NCI-H187 (cell line): ENCODE results near the gene SH2D7.

ENCODE experiments used
- DNase-seq, 2 experiments: peaks; one replicate each; lab custom pipeline; 2025; lab: John Stamatoyannopoulos, UW

The SH2D7 gene

GRCh38 chr15:78079298-78080087 lies 12.9 kb upstream of the SH2D7 start:
- no peak for DNase-seq

- no peak for DNase-seq
These were observed 12.3 kb upstream of the SH2D7 start for GRCh38 chr15:78080088-78080460.

DNA sequence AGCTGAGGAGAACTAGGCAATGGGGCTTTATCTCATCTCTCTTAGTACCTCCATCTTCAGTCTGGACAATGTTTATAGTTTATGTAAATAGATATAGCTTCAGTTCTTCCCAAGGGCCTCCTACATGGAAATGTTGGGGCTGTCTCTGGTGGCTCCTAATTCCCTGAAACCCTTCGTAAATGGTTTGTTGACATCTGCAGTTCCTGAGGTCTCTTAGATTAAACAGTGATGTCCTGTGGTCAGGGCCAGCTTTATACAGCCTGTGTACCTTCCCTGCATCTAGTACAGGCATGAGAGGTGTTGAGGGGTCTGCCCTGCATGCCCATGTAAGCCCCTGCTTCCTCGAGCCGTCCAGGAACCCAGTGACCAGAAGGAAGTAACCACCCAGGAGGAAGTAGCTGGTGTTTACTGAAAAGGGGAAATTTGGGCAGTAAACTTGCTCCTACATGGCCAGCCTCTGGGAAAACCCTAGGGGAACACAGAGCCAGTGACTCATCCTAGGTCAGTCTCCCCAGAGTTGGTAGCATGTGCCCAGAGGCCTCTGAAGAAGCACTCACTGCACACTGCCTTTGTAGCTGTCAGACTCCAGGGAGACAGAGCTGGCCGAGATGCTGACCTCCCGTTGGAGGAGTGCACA lies 10.1 kb upstream of the SH2D7 start:
- DNase-seq = no peak

DNA sequence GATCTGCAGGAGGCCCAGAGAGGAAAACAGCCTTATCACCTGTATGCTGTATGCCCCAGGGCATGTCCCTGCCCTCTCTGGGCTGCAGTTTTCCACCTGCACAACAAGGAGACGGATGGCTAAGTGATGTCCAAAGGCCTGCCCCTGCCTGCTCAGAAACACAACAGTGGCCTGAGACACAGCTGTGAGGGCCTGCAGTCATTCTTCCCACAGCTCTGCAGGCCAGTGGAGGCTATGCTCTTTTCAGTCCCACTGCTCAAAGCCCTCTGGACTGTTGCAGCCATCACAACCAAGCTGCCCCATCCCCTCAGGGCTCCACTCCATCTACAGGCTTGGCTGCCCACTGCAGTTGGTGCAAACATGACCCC lies 9.6 kb upstream of the SH2D7 start:
- no peak for DNase-seq

DNA sequence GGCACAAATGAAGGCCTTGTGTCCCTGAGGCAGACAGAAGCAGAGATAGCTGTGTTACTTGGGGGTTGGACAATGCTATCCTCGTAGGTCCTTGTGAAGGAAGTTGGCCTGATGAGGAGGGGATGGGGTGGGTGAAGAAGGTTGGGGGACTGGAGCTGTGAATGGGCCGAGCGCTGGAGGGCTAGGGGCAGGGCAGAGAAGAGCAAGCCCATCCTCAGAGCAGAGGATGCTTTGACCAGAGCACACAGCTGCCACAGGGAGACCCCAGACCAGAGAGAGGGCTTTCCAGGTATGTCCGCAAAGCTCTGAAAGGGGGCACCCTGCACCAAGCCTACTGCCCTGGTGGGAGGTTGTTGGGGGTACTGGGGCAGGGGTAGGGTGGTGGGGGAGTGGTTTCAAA lies 9.2 kb upstream of the SH2D7 start:
- DNase-seq = no peak

- DNase-seq = no peak
These were observed 8.5 kb upstream of the SH2D7 start for GRCh38 chr15:78083687-78084448.

DNA sequence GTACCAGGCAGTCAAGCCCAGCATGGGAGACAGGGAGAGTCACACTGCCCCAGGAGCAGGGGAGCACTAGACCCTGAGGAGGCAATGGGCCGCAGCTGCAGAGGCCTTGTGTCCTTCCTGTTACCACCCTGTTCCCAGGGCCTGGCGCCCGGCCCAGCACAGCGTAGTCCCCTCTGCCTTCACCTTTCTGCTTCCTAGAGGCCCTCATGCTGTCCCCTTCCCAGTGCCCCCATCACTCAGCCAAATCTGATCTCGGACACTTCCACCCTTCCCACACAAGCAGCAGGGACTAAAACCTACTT lies 8.0 kb upstream of the SH2D7 start:
- no peak for DNase-seq

DNA sequence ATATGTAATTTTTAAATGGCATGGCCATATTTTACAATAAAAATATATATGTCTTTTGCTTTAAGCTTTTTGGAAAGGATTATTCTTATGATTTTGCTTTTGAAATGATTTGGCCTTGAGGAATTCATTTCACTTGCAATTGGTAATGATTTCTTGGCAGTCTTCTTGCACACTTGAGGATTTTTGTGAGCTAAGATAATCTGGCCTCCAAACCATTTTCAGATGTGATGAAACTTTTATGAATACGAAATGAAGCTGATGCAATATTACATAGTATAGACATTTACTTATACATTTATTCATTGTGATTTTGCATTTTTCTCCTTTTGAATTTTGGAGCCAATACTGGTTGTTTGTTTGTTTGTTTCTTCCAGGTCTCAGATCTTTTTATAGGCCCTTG lies 6.4 kb upstream of the SH2D7 start:
- DNase-seq = no peak

DNA sequence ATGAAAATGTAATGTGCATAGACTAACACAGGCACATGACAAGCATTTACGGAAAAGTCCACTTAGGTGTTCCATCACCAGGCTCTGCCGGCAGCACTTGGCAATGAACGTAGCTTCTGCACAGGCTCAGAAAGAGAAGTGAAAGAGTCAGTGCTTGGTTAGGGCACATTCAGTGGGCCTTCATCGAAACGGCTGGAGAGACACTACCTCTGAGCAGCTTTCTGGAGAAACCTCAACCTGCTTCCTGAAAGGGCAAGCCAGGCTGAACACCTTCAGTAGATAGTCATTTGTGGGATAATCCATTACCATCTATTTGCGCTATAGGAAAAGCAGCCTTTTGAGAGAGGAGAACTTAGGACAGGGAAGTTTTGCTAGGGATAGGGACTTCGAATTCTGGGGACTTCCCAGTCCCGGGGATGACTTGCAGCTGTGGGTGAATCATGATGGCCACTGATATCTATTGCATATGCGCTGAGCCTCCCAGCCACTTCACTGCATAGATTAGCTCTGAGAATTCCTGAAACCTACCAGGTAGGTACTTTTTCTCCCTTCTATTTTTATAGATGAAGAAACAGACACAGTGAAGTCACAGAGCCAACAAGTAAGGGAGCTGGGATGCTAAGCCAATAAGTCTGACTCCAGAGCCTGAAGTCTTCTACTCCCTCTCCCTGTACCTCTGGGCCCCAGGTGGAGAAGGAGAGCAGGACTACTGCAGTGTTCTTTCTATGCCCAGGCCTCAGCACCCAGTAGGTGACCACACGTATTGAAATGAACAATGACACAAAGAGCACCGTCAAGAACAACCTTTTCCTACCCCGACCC lies 4.2 kb upstream of the SH2D7 start:
- DNase-seq = no peak

DNA sequence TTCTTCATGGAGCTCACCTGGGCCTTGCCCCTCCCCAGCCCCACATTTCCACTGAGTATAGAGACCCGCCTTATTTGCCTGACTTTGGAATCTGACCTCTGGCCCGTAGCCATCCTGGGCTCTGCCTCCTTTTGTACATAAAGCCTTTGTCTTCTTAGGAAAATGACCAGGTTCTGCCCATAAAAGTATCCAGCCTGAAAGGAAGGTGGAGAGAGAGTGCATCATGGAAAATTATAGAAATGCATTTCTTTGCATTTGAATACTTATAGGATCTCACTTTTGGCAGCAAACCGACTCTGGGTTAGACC lies 3.6 kb upstream of the SH2D7 start:
- no peak for DNase-seq

DNA sequence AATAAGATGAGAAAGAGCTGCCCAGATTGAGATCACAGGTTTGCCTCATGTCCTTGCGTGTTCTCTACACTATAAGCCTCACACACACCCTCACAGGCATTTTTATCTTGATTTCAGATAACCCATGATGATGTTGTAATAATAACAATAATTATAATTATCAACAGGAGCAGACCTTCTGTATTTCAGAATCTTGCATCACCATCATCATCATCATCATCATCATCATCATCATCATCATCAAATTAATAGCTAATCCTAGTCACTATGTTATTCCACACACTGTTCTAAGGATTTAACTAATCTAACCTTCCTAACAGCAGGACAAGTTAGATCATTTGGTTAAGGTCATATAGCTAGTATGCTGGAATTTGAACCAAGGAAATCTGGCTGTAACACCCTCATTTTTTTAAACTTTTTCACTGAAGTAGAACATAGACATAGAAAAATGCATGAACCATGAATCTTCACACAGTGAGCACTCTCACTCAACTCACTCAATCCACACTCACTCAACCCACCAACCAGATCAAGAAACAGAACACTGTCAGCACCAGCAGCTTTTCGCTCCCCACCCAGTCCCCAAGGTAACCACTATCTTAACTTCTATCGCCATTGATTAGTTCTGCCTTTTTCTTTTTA lies 1.8 kb upstream of the SH2D7 start:
- no peak for DNase-seq

- no peak for DNase-seq
These were observed 1.1 kb downstream of the SH2D7 start for GRCh38 chr15:78093242-78094020.

DNA sequence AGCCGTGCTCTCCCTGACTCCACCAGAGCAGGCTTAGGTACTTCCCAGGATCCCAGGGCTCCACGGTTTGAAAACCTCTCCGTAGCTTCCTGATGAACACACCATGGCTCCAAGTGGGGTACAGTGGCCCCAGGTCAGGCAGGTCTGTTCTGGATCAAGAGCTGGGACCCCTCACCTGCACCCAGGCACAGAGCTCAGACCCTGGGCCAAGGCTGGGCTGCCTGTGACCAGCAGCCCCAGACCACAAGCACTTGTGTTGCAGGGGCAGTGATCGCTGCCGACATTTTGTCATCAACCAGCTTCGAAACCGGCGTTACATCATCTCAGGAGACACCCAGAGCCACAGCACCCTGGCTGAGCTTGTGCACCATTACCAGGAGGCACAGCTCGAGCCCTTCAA lies 5.3 kb downstream of the SH2D7 start:
- no peak for DNase-seq

- no peak for DNase-seq
These were observed 5.9 kb downstream of the SH2D7 start for GRCh38 chr15:78098131-78098755.

- no peak for DNase-seq
These were observed 8.5 kb downstream of the SH2D7 start for GRCh38 chr15:78100886-78101285.

DNA sequence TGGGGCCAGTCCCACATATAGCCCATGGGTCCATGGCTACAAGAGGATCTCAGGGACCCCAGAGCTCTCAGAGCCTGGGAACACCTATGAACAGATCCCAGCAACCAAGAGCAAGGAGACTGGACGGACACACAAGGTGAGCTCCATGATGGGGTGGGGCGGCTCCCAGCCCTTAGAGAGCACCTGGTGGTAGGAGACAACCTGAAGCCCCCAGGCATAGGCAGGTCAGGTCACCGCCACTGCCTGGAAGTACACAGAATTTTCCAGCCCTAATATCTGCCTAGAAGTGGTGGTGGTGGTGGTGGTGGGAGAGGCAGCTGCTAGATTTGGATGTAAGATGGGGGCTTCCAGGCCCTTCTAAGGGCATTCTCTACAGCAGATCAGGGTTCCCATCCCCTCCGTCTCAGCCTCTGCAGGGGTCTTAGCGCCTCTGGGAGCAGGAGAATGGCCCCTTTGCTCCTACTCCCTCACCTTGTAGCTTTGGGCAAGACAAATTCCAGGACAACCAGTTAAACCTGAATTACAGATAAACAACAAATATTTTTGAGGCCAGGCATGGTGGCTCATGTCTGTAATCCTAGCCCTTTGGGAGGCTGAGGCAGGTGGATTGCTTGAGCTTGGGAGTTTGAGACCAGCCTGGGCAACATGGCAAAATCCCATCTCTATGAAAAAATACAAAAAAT lies 9.2 kb downstream of the SH2D7 start:
- DNase-seq = no peak

- no peak for DNase-seq
These were observed 9.8 kb downstream of the SH2D7 start for GRCh38 chr15:78102211-78102610.

DNA sequence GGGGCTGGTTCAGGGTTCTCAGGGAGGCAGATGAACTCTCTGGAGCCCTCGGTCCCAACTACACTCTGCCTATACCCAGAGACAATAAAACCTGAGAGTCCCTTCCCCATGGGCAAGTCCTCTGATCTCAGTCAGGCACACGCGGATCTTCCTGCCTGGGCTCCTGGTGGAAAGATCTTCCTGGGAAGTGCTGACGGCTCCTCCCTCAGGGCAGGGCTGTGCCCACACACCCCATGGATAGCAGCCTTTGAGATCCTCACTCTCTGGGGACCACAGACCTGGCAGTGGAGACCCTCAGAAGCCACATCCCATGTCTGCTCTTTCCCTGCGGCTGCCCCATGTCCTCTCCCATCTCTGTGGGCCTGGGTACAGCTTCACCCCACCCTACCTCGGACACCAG lies 10.4 kb downstream of the SH2D7 start:
- DNase-seq = no peak

- DNase-seq = no peak
These were observed 11.2 kb downstream of the SH2D7 start for GRCh38 chr15:78103406-78104118.

DNA sequence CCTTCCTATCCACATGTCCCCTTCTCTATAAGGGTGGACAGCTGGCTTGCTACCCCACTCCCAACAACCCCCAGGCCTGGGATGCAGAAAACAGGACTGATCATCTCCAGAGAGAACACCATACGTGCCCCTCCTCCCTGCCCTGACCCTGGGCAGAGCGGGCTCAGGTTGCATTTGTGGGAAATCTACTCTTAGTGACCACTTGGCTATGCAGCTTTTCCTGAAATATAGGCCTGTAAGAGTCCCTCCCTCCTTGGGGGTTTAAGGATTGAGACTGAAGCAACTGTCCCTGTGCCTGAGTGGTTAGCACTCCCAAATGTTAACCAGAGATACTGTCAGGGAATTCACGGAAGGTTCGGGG lies 11.7 kb downstream of the SH2D7 start:
- DNase-seq = no peak
